HG03378 (cell line): ENCODE data around the gene POLR3E.

Experiments
- ATAC-seq: cut with Tn5 transposase; IDR thresholded peaks from one replicate; pipeline ENCODE4 v1.9.1; 2021; ENCODE audit warnings: mild to moderate bottlenecking, moderate library complexity; ENCODE audit not compliant: unreplicated experiment

POLR3E gene

DNA sequence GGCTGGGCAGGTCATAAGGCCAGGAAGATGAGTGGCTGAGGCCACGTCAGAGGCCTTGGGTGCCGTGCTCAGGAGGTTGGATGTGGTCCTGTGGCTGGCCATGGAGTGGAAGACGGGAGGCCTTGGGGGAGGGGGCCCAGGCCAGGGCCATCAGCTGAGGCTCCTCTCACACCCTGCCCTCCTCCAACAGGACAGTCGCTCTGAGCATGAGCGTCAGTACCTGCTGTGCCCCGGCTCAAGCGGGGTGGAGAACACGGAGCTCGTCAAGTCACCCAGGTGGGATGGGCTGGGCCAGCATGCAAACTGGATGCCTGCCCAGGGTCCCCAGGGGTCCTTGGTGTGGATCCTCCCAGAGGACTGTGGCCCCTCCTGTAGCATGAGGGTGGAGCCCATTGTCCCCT, 19.2 kb downstream of the POLR3E start:
- ATAC-seq, result no peak

DNA sequence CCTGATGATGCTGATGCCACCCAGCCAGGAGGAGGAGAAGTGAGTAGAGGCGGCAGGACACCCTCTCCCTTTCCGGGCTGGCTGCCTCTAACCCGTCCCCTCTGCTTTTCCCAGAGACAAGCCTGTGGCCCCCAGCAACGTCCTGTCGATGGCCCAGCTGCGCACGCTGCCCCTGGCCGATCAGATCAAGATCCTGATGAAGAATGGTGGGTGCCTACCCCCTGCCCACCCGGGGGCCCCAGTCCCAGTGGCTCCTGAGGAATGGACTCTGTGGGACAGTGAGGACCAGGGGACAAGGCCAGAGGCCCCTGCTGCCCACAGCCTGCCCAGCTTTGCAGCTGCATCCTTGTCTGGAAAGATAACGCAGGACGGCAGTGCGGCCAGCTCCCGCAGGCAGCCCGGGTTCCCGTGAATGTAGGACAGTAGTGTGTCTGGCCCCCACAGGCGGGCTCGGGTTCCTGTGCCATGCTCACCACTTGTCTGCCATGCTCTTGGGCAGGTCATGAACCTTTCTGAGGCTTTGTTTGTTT, 19.9 kb downstream of the POLR3E start:
- ATAC-seq, result no peak

DNA sequence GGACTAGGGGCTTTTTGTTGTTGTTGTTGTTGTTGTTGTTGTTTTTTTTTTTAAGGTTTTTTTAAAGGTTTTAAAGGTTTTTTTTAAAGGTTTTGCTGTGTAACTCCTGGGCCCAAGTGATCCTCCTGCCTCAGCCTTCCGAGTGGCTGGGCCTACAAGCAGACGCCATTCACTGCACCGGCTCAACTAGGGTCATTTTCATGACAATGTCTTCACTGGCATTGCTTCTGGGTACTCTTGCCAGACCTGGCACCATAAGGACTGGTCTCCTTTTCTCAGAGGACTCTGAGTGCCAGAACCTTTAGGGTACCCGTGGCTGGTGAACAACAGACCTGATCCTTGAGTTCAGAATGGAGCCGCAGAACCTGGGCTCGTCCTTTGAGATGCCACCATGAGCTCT, 20.4 kb downstream of the POLR3E start:
- ATAC-seq, result no peak

DNA sequence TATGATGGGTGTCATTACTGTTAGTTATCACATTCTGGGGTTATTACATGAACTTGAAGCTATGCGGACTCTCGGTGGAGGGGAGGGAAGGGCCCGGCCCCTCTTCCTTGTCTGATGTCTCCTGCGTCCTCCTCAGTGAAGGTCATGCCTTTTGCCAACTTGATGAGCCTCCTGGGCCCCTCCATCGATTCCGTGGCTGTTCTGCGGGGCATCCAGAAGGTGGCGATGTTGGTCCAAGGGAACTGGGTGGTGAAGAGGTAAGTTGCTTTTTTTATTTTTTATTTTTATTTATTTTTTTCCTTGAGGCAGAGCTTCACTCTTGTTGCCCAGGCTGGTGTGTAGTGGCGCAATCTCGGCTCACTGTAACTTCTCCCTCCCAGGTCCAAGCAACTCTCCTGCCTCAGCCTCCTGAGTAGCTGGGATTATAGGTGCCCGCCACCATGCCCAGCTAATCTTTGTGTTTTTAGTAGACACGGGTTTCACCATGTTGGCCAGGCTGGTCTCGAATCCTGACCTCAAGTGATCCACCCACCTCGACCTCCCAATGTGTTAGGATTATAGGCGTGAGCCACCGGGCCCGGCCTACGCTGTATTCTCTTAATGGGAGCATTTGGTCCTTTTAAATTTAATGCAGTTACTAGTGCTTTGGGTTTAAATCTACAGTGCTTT, 21.6 kb downstream of the POLR3E start:
- ATAC-seq, result no peak

DNA sequence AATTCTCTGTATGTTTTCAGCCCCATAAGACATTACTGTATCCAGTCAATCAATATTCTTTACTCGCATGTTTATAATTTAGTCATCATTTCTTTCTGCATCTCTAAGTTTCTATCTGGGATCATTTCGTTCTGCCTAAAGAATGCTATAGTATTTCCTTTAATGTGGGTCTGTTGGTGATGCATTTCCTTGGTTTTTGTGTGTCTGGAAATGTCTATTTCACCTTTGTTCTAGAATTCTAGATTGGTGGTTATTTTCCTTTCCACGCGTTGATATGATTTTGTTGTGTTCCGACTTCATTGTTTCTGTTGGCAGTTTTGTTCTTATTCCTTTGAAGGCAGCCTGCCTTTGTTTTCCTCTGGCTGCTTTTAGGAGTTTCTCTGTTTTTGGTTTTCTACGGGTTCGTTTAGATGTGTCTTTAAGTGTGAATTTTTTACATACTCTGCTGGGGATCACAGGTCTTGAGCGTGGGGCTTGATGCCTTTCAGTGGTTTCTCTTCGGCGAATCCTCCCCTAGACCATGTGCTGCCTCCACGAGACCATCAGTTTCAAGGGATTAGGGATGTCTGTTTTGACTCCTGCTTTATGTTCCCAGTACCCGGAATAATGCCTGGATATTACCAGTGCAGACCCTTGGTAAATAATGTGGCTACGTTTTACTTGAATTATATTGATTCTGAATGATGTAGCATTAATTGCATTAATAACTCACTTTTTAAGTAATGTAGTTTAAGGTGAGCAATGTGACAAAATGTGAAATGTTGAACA, 23.5 kb downstream of the POLR3E start:
- ATAC-seq, result no peak

DNA sequence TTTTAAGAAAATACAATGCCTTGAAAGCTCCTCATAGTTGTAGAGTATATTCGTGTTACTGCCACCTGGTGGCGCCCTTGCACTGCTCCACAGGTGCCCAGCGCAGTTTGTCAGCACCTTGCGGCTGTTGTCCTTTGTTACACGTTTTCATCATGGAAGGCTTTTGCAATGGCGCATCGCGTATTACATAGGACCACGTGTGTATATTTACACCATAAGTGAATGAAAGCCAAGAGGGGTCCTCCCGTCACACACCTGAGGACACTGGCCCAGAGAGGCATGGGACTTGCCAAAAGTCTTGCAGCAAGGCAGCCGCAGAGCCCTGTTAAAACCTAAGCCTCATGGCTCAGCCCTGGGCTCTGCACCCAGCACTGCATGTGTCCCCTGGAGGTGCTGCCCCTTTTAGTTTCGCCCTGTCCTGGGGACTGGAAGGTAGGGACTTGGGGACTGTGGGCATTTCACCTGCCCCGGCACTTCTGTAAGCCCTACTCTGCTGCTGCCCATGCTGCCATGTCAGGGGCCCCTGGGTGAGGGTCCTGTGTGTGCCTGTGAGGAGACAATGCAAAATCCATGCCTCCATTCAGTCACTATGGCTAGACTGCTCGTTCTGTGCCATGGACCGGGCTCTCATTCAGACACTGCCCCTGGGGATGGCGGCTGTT, 24.3 kb downstream of the POLR3E start:
- ATAC-seq, result no peak

DNA sequence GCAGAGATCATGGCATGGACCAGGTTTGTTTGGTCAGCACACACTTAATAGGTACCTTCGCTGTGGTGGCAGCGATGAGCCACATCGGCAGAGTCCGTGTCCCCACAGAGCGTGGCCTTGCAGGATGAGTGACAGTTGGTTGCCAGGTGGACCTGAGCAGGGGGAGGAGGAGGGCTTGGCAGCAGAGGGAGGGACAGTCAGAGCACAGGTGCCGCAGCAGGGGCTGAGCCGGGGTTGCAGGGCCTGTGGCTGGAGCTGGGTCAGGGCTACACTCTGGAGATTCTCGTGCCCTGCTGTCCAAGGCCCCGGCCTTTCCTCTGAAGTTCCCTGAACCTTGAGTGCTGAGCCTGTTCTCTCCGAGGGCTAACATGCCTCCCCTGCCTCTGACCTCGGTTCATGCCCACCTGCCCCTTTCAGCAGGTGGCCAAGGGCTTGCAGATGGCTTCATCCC, 24.8 kb downstream of the POLR3E start:
- ATAC-seq, result no peak

DNA sequence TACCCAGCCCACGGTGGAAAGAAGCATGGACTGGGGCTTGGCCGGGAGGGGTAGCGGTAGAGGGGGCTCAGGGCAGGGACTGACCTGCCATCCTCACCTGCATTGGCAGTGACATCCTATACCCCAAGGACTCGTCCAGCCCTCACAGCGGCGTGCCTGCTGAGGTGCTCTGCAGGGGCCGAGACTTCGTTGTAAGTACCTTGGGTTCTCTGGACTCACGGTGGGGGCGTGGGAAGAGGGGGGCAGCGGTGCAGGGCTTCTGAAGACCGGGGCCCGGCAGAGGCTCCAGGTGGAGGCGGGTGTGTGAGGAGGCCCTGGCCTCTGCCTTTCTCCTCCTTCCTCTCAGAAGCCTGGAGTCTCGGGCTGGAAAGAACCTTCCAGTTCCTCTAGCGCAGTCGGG, 25.5 kb downstream of the POLR3E start:
- ATAC-seq, result no peak

DNA sequence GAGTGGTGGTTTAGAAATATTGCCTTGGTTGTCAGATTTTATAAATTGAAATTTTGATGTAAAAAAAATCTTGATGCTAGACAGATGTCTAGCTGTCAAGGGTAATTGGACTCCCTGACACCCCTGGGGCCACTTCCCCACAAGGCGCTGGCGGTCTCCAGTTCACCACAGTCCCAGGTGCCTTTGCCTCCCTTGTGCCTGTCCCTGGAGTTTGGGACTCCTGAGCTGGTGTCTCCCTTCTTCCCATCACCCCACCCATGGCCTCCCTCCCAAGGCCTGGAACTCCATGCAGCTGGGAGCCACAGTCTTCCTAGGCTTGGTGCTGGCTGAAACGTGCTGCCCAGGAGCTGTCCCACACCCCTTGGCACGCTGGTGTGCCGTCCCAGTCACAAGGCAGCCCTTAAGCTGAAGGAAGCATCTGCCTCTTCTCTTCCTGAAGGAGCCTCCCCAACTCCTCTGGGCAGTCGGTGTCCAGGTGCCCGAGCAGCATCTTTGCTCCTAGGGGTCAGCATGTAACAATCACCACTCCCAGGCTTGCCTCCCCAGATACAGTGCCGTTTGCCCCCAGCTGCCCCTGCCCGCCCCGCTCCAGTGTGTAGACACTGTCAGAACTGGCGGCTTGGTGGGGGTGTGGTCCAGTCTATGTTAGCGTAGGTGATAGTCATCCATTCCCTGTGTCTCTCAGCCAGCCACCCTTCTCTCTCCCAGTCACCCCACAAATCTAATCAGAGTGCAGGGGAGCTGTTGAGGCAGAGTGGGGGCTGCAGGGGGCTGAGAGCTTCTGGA, 26.2 kb downstream of the POLR3E start:
- no peak for ATAC-seq

DNA sequence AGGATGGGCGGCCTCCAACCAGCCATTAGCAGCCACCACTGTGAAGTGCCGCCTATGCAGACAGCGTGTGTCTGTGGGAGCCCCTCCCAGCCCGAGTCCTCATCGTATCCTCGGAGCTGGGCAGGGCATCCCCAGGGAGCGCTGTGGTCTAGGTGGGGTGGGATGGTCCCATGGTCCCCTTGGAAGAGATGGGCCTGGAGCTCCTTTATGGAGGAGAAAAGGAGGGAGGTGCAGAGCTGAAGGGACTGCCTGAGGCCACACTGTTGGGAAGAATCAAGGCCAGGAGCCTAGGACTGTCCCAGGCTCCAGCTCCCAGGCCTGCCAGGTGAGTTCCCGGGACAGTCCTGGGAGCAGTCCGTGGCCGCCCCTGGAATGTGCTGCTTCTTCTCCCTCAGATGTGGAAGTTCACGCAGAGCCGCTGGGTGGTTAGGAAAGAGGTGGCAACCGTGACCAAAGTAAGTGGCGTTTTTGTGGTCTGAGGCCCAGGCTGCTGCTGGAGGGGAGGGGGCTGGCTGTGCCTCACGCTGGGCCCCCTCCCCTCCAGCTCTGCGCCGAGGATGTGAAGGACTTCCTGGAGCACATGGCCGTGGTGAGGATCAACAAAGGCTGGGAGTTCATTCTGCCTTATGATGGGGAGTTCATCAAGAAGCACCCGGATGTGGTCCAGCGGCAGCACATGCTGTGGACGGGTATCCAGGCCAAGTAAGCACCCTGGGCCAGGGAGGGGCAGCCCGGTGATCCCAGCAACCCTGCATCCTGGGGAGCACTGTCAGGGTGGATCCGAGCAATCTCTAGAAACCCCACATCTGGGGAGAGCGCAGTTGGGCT, 27.0 kb downstream of the POLR3E start:
- no peak for ATAC-seq

DNA sequence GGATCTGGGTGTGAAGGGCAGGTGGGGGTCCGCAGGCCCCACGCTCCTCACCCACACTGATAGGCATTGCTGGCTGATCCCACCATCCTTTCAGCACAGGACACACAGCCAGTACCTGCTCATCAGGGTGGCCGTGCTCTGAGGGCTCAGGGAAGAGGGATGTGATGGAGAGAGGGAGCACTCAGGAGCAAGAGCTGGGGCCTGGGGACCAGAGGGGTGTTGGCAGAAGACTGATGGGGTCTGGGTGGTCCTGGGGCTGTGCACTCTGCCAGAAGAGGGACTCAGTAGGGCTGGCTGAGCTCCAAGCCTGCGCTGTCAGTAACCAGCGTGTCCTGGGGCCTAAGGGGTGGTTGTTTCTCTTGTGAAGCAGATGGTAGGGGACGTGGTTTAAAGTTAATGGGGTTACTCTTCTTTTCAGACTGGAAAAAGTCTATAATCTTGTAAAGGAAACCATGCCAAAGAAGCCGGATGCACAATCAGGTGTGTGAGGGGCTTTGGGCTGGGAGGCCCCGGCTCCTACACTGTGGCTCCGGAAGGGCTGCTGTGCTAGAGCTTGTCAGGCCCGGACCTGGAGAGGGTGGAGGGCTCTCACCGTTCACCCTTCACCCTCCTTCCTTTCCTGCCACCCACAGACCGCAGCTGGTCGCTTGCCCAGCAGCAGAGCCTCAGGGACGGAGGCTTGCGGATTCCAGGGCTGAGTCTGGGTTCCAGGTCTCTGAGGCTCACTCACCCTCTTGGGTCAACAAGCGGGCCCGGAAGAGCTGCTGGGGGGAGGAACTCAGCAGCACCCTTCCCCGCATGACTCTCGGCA, 27.8 kb downstream of the POLR3E start:
- no peak for ATAC-seq

DNA sequence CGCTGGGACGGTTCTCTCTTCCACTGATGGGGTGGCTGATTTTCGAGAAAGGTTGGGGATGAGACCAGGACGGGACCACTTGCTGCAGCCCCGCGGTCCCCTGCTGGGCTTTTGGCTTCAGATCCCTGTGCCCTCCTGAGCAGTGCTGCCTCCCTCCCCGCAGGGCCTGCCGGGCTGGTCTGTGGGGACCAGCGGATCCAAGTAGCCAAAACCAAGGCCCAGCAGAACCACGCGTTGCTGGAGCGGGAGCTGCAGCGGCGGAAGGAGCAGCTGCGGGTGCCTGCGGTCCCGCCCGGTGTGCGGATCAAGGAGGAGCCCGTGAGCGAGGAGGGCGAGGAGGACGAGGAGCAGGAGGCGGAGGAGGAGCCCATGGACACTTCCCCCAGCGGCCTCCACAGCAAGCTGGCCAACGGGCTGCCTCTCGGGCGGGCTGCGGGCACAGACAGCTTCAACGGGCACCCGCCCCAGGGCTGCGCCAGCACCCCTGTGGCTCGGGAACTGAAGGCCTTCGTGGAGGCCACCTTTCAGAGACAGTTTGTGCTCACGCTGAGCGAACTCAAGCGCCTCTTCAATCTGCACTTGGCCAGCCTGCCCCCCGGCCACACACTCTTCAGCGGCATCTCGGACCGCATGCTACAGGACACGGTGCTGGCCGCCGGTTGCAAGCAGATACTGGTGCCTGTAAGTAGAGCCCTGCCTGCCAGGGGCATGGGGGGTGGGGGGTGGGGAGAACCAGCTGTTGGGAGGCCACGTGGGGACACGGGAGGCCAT, 28.6 kb downstream of the POLR3E start:
- no peak for ATAC-seq

DNA sequence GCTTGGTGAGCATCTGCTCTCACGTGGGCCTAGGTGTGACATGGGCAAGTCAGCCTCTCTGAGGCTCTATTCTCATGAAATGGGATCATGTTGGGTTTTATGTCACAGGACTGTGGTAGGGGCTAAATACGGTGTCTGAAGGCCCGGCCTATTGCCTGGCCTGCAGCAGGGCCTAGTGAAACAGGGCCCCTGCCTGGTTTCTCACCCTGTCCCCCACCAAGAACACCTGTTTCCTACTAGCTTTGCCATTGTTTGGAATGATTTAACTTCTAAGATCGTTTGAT, 29.1 kb downstream of the POLR3E start:
- ATAC-seq, result no peak

DNA sequence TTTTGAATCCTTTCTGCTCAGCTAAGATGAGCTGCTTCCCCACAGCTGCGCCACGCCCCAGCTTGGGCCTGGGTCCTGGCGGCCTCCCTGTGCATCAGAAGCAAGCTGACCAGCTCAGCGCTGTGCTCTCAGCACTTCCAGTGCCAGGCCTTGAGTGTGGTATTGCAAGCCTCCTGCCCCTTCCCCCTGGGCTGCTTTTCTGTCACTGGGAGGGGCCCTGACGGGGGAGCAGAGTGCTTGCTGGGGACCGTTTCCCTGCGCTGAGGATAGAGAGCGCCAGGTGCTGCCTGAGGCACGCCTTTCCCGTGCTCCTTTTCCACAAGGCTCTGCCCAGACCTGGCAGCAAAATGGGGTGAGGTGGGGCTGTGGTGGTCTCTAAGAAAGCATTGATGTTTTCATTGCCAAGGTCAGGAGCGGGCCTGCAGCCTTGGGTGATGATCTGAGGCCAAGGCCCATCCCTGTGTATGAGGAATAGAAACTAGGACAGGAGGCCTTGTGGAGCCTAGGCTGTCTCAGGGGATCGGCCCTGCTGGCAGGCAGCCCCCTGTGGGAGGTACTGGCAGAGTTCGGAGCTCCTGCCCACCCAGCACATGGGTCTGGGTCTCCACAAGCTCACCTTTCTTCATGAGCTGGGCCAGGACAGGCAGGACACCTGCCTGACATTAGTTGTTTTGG, 29.7 kb downstream of the POLR3E start:
- no peak for ATAC-seq

DNA sequence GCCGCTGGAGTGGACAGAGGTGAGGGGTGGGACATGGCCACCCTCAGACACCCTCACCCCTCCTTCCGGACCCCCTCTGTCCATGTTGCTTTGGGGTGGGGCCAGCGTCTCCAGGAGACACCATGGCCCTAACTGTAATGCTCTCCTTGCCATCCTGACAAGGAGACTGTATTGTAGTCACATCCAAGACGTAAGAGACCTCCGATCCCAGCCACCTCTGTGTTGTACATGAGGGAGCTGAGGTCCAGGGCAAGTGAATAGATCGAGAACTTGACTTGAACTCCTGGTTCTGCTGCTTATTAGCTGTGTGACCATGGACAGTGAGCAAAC, 30.2 kb downstream of the POLR3E start:
- no peak for ATAC-seq

DNA sequence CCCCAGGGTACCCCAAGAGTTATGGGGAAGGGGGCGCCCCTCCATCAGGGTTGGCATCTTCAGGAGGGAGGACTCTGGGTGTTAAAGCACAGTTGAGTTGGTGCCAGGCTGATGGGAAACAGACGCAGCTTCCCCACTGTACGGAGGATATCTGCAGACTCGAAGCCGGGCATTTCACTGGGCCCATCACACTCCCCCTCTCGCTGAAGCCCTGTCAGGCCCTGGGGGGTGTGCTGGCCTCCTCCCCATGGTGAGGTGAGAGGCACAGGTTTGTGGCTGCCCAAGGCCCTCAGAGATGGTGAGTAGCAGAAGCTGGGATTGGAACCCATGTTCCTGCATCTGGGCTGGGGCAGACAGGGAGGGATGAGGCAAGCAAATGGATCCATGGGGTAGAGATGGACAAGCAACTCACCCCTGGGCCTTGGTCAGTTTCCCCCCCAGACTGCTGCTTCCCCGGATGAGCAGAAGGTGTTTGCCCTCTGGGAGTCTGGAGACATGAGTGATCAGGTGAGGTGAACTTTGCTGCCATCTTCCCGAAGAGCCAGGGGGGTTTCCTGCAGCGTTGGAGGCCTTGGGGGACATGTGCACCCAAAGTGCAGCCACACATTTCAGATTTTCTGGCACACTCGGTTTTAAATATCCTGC, 31.0 kb downstream of the POLR3E start:
- no peak for ATAC-seq

DNA sequence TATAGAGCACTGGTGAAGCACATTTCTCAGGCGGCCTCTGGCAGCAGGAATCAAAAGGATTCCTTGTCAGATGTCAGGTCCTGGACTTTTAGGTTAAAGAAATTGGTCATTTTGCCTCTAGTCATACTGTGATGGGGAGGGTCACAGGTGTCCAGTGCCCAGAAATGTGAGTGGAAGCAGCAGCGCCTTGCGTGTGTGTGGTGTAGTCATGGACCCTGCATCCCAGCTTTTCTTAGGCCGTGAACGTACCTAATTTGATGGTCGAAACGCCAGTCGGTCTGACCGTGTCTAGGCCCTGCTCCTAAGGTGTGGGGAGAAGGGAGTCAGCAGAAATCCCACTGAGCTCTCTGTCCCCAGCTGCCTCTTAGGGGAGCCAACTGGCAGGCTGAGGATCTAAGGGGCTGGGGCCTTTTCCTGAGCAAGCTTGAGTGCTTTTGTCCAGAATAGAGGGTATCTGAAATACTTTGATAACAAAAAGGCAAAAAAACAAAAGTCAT, 32.0 kb downstream of the POLR3E start:
- ATAC-seq, result no peak

DNA sequence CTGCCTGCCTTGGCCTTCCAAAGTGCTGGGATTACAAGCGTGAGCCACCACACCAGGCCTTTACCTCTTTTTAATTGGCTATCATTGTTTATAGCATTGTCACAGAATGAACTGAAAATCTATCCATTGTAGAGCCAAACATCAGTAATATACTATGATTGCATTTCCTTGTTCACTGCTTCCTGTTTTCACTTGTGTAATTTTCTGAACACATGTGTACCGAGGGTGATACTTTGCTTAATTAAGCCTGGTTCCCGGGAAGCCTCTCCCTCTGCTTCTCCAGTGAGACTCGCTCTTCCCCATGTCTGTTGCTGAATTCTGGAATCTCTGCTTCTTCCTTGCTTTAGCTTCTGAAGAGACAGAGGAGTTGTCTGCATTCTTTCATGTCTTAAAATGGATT, 33.1 kb downstream of the POLR3E start:
- ATAC-seq, result no peak
